Activated T-cell treated with anti-CD3 and anti-CD28 coated beads, Interleukin-2, amount 50 U/mL, for 48 hours (primary cell): Measurements from ENCODE around the gene SIGLEC14.
"Not testable (repeated sequence)": the region's sequence is repeated elsewhere in the genome, so short reads cannot be mapped to it uniquely, and the experiment has no call there.

ENCODE experiments used
- DNase-seq, 2 experiments: peaks; one replicate each; pipeline ENCODE4 v3.0.0-alpha.2; 2020

Gene SIGLEC14

DNA sequence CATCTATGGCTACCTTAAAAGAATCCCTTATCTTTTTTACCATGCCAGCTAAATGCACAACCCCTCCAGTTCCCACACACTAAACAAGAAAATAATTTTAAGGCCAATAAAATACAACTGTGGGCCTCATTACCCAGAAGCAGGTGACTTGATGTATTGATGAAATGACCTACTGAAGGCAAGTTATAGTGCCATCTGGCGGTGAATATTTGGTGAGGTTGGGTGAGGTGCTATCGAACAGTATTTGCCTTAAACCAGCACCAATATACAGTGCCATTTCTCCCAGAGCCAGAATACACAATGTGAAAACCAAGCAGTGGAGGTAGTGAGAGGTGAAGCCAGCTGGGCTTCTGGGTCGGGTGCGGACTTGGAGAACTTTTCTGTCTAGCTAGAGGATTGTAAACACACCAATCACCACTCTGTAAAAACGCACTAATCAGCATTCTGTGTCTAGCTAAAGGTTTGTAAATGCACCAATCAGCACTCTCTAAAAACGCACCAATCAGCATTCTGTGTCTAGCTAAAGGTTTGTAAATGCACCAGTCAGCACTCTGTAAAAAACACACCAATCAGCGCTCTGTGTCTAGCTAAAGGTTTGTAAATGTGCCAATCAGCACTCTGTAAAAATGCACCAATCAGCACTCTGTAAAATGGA lies 29.4 kb upstream of the SIGLEC14 start:
- DNase-seq, result not testable (repeated sequence)

DNA sequence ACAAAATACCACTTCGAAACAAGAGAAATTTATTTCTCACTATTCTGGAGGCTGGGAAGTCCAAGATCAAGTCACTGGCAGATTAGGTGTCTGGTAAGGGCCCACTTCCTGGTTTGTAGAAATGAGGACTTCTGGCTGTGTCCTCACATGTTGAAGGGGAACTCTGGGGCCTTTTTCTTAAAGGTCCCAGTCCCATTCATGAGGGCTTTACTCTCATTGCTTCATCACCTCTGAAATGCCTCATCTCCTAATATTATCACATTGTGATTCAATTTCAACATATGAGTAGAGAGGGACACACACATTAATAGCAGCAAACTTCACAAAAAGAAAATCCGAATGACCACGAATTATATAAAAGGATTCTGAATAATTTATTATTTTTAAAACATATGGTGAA lies 21.6 kb upstream of the SIGLEC14 start:
- no peak for DNase-seq

DNA sequence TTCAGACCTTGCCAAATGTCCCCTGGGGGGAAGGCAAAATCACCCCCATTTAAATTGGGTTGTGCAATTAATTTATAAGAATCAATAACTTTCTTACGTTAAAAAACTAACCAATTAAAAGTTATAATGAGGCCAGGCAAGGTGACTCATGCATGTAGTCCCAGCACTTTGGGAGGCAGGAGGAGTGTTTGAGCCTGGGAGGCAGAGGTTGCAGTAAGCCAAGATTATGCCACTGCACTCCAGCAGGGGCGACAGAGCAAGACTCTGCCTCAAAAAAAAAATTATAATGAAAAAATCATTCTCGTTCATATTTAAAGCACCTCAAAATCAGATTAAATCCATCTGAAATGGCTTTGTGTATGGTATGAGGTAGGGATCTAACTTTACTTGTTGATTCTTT lies 18.4 kb upstream of the SIGLEC14 start:
- no peak for DNase-seq

DNA sequence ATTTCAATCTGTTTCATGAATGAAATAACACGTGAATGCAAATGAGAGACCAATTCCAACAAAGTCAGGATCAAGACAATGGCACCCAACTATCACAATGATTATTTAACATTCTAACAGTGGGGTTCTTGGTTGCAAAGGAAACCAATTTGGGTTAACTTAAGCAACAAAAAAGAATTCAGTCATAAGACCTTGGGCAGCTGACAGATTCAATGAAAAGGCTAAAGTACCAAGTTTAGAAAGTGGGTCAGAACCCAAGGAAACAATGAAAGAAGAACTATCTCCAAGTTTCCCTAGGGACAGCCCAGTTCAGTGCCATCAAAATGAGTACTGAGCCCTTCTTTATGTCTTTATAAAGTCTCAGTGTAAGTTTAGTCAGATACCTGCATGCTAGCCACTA lies 17.5 kb upstream of the SIGLEC14 start:
- no peak for DNase-seq

DNA sequence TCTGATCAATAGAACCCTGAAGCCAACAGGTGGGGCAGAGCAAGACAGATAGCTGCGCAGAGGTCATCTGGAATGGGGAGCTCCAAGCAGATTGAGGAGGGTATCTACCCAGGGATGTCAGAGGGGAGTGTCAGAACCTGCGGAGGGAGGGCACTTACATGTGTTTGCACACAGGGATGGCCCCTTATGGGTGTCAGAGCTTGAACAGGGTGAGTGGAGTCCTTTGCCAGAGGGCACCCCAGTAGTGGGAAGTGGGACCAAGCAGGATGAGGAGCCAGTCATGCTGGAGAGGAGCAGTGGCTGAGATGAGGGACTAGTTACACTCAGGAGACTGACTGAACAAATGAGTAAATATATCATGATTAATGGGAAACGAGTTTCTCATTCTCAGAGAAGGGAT lies 17.0 kb upstream of the SIGLEC14 start:
- DNase-seq, result no peak

DNA sequence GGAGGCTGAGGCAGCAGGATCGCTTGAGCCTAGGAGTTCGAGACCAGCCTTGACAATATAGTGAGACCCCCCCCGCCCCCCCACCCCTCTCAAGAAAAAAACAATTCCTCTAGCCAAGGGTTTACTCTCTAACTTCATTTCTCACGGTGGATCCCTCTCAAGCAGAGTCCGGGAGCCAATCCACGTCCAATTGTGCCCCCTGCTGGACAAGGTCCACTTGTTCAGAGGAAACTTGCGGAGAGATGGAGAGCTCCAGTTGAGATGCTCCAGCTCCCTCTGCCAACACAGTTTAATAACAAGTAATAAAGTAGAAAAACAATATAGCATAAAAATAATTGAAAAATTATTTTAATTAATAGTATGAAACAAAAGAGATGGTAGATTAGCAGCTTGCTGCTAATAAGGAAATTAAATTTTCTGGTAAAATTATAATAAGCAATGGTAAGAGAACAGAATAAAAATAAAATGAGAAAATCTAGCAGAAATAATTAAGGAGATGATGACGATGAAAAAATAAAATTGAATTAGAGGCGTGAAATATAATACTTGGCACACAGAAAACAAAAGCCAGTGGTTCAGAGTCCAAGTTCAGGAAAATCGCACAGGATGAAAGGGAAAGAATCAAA lies 14.5 kb upstream of the SIGLEC14 start:
- peak; percentile 79 to 81 for DNase-seq

DNA sequence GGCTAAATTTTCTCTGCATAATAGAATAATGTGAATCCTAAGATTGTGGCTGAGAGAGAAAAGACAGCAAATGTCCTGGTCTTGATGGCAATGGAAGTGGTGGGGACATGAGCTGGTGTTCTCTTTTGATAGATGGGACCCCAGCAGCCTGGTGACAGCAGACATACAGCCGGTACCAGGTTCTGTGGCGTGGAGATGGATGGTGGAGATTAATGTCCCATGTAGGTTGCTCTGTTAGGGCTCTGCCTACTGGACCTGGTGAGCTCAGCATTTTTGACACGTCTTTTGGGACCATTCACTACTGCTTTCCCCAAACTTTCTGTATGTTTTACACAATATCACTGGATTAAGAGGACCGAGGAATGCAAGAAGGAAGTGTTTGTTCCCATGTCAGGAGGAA lies 8.2 kb upstream of the SIGLEC14 start:
- DNase-seq, result no peak

DNA sequence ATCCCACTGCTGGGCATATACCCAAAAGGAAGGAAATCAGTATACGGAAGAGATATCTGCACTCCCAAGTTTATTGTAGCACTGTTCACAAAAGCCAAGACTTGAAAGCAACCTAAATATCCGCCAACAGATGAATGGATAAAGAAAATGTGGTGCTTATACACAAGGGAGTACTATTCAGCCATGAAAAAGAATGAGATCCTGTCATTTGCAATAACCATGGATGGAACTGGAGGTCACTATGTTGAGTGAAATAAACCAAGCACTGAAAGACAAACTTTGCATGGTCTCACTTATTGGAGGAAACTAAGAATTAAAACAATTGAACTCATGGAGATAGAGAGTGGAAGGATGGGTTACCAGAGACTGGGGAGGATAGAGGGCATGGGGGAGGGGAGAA lies 6.5 kb upstream of the SIGLEC14 start:
- DNase-seq, result no peak

DNA sequence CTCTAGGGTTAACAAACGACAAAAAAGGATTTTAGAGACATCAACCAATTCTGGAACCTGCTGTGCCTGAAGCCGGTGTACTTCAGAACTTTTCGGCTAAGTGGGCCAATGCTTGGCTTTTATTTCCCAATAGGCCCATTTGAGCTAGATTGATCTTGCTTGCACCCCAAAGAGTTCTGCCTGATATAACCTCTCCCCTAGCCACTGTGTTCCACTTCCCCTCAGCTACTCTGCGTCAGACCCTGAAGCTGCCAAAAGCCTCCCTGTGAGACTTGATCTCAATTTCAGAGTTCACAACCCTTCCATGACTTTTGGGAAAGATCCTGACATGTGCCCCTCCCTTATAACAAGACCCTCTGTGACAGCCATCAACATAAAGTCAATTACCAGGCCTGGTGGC lies 5.6 kb upstream of the SIGLEC14 start:
- DNase-seq, result no peak

DNA sequence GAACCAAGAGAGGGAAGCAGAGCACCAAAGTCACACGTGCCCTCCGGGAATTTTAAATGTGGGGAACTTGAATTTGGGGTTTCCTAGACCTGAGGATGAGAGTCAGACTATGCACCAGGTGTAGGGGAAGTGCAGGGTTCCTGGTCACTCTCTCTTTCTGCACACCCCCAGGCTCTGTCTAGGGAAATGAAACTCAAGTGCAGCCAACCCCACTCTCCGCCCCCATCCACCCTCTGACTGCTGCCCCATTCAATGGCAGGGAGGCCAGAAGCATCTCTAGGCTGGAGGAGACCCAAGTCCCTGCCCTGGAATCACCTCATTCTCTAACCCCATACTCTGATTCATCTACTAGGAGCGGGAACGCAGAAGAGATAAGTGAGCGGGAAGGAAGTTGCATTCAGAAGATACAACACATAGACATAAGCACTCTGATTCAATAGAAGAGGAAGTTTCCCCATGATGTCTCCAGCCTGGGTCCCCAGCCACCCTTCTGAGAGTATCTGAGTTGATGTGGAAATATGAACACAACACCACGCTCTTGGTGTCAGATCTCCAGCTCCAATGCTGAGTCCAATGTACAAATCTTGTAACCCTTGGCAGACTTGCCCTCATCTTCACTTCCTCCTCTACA lies 4.7 kb upstream of the SIGLEC14 start:
- no peak for DNase-seq

DNA sequence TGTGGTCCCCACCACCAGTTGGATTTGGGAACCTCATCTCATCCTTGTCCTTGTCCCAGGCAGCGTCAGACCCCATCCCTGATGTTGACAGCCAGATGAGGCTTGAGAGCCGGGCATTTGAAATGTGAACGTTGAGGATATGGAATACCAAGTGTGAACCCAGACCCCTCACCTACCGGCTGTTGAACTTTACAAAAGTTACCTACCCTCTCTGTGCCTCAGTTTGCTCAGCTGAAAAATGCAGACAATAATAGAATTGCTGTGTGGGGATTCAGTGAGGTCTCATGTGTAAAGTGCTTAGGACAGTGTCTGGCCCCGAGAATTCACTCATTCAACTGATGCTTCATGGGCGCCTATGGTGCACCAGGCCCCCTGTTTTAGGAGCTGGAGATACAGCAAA lies 693 bp upstream of the SIGLEC14 start:
- no peak for DNase-seq

DNA sequence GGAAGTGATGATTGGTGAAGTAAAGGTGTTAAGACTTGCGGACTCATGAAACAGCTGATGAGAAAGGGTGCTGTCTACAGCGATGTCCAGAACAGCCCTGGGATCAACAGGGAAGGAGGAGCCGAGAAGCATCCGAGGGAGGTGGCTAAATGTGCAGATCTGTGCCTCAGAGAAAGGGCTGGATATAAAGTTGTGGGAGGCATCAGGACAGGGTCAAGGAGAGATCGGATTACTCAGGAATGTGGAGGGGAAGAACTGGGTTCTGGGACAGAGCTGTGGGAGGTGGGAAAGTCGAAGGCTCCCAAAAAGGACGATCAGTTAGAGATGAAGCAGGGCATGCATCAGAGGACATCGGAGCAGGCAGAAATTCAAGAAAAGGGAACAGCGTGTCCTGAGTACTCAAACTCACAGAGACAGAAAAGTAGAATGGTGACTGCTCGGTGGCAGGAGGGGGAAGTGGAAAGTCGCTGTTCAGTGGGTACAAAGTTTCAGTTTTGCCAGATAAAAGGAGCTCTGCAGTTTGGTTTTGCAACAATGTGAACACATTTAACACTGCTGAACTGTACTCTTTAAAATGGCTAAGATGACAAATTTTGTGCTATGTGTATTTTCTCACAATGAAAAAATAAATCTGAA lies 1.9 kb downstream of the SIGLEC14 start:
- no peak for DNase-seq

DNA sequence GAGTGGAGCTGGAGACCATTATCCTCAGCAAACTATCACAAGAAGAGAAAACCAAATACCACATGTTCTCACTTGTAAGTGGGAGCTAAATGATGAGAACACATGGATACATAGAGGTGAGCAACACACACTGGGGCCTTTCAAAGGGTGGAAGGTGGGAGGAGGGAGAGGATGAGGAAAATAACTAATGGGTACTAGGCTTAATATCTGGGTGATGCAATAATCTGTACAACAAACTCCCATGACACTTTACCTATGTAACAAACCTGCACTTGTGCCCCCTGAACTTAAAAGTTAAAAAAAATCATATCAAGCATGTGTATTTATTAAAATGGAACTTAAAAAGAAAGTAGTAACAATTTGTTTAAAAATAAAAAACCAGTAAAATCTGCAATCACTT lies 5.0 kb downstream of the SIGLEC14 start:
- DNase-seq, result no peak

DNA sequence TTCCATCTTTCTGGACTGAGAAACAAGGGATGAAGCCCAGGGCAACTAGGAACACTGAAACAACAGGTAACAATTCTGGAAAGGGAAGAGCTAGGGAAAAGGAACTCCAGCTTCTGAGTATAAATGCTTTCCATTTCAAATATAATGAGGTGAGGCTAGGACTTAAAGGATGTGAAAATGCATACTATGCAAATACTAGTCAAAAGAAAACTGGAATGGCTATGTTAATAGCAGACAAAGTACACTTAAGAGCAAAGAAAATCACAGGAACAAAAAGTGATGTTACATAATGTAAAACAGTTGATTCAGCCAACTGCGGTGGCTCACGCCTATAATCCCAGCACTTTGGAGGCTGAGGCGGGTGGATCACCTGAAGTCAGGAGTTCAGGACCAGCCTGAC lies 6.2 kb downstream of the SIGLEC14 start:
- no peak for DNase-seq

DNA sequence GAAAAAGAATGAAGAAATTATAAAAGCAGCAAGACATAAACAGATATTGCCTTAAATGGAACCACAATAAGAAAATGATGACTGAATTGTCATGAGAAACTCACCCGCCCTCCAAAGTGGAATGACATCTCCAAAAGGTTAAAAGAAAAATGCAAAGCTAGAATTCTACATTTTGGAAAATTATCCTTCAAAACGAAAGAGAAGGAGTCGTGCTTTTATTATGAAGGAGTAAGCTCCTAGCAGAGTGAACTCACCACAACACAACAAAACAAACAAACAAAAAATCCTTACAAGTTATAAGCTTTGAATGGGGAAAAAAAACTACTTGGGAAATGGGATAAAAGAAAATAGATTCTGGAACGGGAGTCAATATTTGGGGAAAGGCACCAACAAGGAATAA lies 6.7 kb downstream of the SIGLEC14 start:
- DNase-seq, result no peak

DNA sequence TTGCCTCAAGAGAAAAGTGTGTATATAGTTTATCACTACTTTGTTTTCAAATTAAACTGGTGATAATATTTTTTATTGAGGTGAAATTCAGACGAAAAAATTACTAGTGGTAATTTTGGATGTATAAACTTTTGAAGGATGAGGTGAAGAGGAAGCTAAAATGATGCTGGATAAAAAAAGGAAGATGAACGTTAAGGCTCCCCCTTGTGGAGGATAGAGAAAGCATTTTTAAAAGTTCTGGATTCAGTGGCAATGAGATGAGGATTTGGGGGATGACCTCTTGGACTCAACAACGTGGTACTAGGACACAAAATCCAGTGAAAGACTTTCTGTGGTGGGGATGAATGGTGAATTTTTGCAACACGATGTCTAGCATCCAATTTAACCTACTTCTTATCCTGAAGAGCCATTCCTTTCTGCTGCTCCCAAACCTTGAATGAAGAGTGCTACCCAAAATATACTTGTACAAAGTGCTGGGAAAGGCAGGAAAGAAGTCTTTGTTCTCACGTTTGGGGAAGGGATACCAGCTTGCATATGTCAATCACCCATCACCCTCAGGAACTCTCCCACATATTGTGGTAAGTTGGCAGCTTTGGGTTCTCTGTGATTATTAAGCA lies 9.2 kb downstream of the SIGLEC14 start:
- DNase-seq, result no peak

DNA sequence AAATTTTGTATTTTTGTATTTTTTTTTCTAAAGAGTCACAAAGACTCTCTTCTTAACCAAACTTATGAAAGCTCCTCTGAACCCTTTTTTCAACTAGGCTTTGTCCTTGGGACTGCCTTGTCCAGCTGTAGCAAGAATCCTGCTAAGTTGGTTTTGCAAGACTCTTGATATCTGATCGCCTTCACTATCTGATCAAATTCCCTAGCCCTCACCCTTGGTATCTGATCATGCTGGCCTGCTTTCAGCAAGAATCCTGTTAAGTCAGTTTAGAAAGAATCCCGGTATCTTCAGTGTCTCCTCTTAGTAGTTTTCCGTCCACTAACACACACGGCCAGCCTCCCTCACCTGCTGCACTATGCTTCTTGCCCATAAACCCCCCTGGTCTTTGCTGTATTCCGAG lies 14.5 kb downstream of the SIGLEC14 start:
- DNase-seq, result no peak

DNA sequence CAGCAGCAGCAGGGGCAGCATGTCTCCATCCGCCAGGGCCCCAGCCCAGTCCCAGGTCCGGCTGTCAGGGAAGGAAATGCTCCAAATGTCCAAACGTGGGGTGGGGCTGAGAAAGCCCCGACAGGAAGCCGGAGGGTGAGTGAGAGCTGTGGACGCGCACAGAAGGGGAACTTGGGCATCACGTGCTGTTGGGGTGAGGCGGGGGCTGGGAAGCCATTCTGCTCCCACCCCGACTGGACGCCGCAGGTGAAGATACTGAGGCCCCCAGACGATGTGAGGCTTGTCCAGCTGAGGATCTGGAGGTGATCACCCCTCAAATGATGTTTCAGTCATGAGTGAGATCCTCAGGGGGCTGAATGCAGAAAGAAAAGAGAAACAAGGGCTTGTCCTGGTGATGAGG lies 16.3 kb downstream of the SIGLEC14 start, which contains the start of gene SIGLEC5:
TSS of gene SIGLEC5 (minus strand) at position 87 of the 400 bp plus-strand sequence. CDS start at position 21, 66 bp downstream.
- DNase-seq, result not testable (repeated sequence)

DNA sequence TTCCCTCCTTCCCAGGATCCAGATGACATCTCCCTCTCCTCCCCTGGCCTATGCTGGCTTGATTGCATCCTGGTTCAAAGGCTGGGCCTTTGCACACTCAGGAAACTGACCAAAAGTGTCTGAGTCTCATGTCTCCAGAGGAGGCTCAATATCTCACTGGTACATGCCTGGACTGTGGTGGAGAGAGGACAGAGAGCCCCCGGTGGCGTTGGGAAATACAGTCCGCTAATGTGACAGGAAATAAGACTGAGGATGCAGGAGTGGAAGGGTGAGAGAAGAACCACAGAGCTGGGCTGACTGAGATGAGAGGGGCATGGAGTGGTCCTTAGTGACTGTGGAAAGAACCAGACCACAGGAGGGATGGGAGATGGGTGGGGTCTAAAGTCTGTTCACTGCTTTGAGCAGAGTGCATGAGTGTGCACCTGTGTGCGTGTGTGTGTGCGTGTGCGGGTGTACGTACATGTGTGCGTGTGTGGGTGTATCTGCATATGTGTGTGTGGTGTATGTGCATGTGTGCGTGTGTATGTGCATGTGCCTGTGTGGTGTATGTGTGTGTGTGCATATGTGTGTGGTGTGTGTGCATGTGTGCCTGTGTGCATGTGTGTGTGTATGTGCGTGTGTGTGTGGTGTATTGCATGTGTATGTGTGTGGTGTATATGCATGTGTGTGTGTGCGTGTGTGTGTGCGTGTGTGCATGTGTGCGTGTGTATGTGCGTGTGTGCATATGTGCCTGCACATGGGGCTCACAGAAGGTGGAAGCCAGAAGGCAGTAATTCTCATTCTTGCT lies 18.3 kb downstream of the SIGLEC14 start:
- DNase-seq, result no peak

DNA sequence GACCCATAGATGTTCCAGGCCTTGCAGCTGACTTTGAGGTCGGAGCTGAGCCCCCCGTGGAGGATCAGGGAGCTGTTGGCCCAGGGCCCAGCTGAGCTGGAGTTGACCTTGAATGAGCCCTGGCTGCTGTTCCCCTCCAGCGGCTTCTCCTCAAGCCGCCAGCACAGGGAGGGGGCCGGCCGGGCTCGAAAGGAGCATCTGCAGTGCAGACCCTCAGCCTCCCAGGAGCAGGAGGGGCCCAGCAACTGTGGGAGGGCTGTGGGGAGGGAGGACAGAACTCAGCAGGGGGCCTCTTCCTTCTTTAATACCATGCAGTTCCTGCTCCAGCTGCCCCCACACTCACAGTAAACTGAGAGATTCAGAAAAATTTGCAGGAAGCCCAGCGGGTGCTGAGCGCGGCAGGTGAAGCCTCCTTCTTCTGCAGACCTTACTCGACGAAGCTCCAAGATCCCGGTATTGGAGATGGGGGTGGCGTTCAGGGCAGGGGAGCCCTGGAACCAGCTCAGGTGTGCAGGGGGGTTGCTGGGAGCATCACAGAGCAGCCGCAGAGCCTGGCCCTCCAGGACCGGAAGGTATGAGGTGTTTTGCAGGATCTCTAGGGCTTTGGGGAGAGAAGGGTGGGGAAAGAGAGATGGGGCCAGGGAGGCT lies 19.0 kb downstream of the SIGLEC14 start:
- DNase-seq, result no peak

DNA sequence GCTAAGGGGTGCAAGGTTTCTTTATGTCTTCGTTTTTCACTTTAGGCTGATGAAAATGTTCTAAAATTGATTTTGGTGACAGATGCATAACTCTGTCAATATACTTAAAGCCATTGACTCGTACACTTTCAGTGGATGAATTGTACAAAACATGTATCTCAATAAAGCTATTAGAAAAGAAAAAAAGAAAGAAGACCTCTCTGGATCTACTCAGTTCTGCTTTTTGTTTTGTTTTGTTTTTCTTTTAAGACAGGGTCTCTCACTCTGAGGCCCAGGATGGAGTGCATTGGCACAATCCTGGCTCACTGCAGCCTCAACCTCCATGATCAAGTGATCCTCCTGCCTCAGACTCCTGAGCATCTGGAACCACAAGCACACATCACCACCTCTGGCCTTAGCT lies 19.9 kb downstream of the SIGLEC14 start:
- no peak for DNase-seq

DNA sequence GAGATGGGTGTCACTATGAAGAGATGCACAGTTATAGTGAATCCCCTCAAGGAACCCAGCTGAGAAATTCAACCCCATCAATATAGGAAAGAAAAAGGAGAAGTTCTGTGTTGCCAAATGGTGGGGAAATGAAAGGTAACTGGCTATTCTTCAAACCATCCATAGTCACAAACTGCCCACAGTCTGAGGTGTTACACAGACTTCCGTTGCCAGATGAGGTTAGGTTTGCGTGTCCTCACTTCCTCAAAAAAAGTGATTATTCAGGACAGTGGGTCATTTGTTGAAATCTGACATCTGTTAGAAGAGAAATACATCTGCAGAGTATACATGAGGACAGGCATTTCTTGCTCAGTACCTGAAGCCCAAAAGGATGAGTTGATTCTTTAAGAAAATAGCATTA lies 25.4 kb downstream of the SIGLEC14 start:
- DNase-seq, result no peak
